DOHH2 (cell line): ENCODE data around the gene C2CD3.

ENCODE experiments used
- H3F3A ChIP-seq: fragments of 200-600 bp; sonication (generic), shearing (Covaris generic); 2 replicates; pipeline ENCODE4 v1.6.0; 2016; ENCODE audit warnings: antibody characterized with exemption, mild to moderate bottlenecking; ENCODE audit not compliant: control insufficient read depth, insufficient read depth
- H3K27ac ChIP-seq: fragments of 200-600 bp; sonication (generic); 2 replicates; pipeline ENCODE4 v1.5.1; 2014; ENCODE audit warnings: low read depth, mild to moderate bottlenecking, low read length, moderate library complexity
- H3K27me3 ChIP-seq: fragments of 200-600 bp; sonication (generic); 2 replicates; pipeline ENCODE4 v1.6.1; 2014; ENCODE audit warnings: mild to moderate bottlenecking, low read length, mixed read lengths; ENCODE audit not compliant: control insufficient read depth
- H3K36me3 ChIP-seq: fragments of 200-600 bp; sonication (generic); 2 replicates; pipeline ENCODE4 v1.6.1; 2014; ENCODE audit warnings: mild to moderate bottlenecking, low read length, moderate library complexity, mixed read lengths; ENCODE audit not compliant: control insufficient read depth
- H3K4me1 ChIP-seq: fragments of 200-600 bp; sonication (generic); 2 replicates; pipeline ENCODE4 v1.6.1; 2014; ENCODE audit warnings: mild to moderate bottlenecking, low read length, mixed read lengths; ENCODE audit not compliant: control insufficient read depth
- H3K4me2 ChIP-seq: fragments of 200-600 bp; sonication (generic); 2 replicates; pipeline ENCODE4 v1.6.0; 2014; ENCODE audit warnings: mild to moderate bottlenecking, low read length, moderate library complexity
- H3K4me3 ChIP-seq: fragments of 200-600 bp; sonication (generic); 2 replicates; pipeline ENCODE4 v1.5.1; 2014; ENCODE audit warnings: mild to moderate bottlenecking, low read length, mixed read lengths
- H3K79me2 ChIP-seq: fragments of 200-600 bp; sonication (generic); 2 replicates; pipeline ENCODE4 v1.6.1; 2014; ENCODE audit warnings: mild to moderate bottlenecking, low read length, mixed read lengths; ENCODE audit not compliant: control insufficient read depth
- H3K9me2 ChIP-seq: fragments of 200-600 bp; sonication (generic); replicated peaks from 2 replicates; pipeline ENCODE4 v1.6.1; 2014; ENCODE audit warnings: mild to moderate bottlenecking, low read length, mixed read lengths; ENCODE audit not compliant: control insufficient read depth
- H3K9me3 ChIP-seq: fragments of 200-600 bp; sonication (generic); 2 replicates; pipeline ENCODE4 v1.6.1; 2014; ENCODE audit warnings: antibody characterized with exemption, low read length, mixed read lengths; ENCODE audit not compliant: control insufficient read depth, insufficient read depth
- H4K20me1 ChIP-seq: fragments of 200-600 bp; sonication (generic); 2 replicates; pipeline ENCODE4 v1.6.0; 2014; ENCODE audit warnings: low read depth, mild to moderate bottlenecking, antibody characterized with exemption, low read length, moderate library complexity; ENCODE audit not compliant: control insufficient read depth, insufficient read depth
- CTCF ChIP-seq: fragments of 200-600 bp; sonication (generic); IDR thresholded peaks from one replicate; pipeline ENCODE4 v1.5.1; 2014; ENCODE audit warnings: antibody characterized with exemption, mild to moderate bottlenecking, low read depth, low read length; ENCODE audit not compliant: poor library complexity, severe bottlenecking
- EZH2phosphoT487 ChIP-seq: fragments of 200-600 bp; sonication (generic); IDR thresholded peaks from 2 replicates; pipeline ENCODE4 v1.6.1; 2017; ENCODE audit warnings: borderline replicate concordance, mild to moderate bottlenecking, antibody characterized with exemption, low read length, moderate library complexity, mixed read lengths

C2CD3 gene

DNA sequence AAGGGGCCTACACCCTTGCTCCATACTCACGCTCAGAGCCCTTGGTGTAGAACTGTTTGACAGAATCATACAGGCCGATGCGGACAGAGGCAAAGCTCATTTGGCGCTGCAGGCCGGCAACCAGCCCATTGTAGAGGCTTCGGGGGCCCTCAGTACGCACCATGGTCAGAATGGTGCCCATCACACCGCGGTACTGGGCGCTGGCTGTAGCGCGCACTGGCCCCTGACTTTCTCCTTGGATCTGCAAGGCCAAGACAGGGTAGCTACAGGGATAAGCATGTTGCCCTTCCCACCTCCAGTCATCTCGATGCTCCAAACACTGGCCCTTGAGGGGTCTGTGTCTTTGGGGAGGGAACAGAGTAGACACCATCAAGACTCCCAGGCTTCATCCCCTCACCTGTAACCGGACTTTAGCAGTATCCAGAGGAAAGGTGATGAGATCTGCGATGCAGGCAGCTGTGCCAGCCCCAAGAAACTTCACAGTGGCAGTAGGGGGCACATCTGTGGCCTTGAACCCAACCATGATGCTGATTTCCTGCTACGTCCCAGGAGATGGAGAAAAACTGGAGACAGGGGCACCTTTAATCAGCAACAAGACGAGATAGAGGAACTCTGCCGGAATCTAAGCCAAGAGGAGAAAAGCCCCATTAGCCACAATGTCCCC lies 192.8 kb downstream of the C2CD3 start:
- peak overlapping the region; percentile 95; the same call in 1 of the 2 replicates for H3K27ac ChIP-seq
- H3K9me2 ChIP-seq = no peaks in the 10 kb centered on the region
- TF ChIP-seq EZH2phosphoT487 (no peak), CTCF (no peak)
- H3K4me1 ChIP-seq = peaks cover 62% of the 10 kb centered on the region
- peaks cover 88% of the 10 kb centered on the region for H3K36me3 ChIP-seq
- H3K27me3 ChIP-seq = no peaks in the 10 kb centered on the region
- H3K9me3 ChIP-seq = no peaks in the 10 kb centered on the region
- no peak overlapping the region for H3K4me3 ChIP-seq
- peaks cover 52% of the 10 kb centered on the region for H4K20me1 ChIP-seq
- peak overlapping the region; percentile 41; the same call in 1 of the 2 replicates for H3K4me2 ChIP-seq
- H3F3A ChIP-seq = peaks cover 84% of the 10 kb centered on the region
- peaks cover 59% of the 10 kb centered on the region for H3K79me2 ChIP-seq

- no peaks in the 10 kb centered on the region for H3K9me3 ChIP-seq
- H3F3A ChIP-seq = peaks cover 87% of the 10 kb centered on the region
- H3K27me3 ChIP-seq = no peaks in the 10 kb centered on the region
- peaks cover 46% of the 10 kb centered on the region for H3K79me2 ChIP-seq
- no peak overlapping the region for H3K4me3 ChIP-seq
- H3K4me1 ChIP-seq = peaks cover 73% of the 10 kb centered on the region
- no peak overlapping the region for H3K27ac ChIP-seq
- H3K9me2 ChIP-seq = no peaks in the 10 kb centered on the region
- H3K36me3 ChIP-seq = peaks cover 78% of the 10 kb centered on the region
- H3K4me2 ChIP-seq = no peak overlapping the region; the same call in 1 of the 2 replicates
- TF ChIP-seq EZH2phosphoT487 (no peak), CTCF (no peak)
- peaks cover 48% of the 10 kb centered on the region for H4K20me1 ChIP-seq
These were observed 194.2 kb downstream of the C2CD3 start for GRCh38 chr11:73976451-73977151.

- Histone ChIP-seq H3K4me2 (no peak overlapping the region), H3K9me2 (no peaks in the 10 kb centered on the region), H3K4me3 (no peak overlapping the region), H3K36me3 (peaks cover 66% of the 10 kb centered on the region), H3K27me3 (no peaks in the 10 kb centered on the region), H3K9me3 (no peaks in the 10 kb centered on the region), H3F3A (peaks cover 79% of the 10 kb centered on the region), H3K27ac (no peak overlapping the region), H3K4me1 (peaks cover 72% of the 10 kb centered on the region), H4K20me1 (peaks cover 36% of the 10 kb centered on the region), H3K79me2 (peaks cover 34% of the 10 kb centered on the region)
- TF ChIP-seq CTCF (no peak), EZH2phosphoT487 (no peak)
These were observed 195.4 kb downstream of the C2CD3 start for GRCh38 chr11:73975479-73975757.
